Measurements from ENCODE around the gene RNF43. TPM values are rescaled to one million over a fixed set of nuclear protein-coding genes. Genes with fewer than 3 reads are reported as not detected.
"Not testable (repeated sequence)": the region's sequence is repeated elsewhere in the genome, so short reads cannot be mapped to it uniquely, and the experiment has no call there.

Gene RNF43
- total RNA-seq, 1 donor: 0.54 TPM

- no peak for DNase-seq (ENCODE audit: low read depth in 2 of 3, low spot score in 2 of 3)
Observed at GRCh38 chr17:58410714-58411407, 6.5 kb downstream of the RNF43 start.

GRCh38 chr17:58409432-58409831, 7.9 kb downstream of the RNF43 start:
- DNase-seq (ENCODE audit: low read depth in 2 of 3, low spot score in 2 of 3): no peak

- no peak for DNase-seq (ENCODE audit: low read depth in 2 of 3, low spot score in 2 of 3)
Observed at GRCh38 chr17:58403311-58403710, 14.0 kb downstream of the RNF43 start.

GRCh38 chr17:58402679-58403078, 14.7 kb downstream of the RNF43 start:
- DNase-seq (ENCODE audit: low read depth in 2 of 3, low spot score in 2 of 3): no peak

GRCh38 chr17:58402047-58402446, 15.3 kb downstream of the RNF43 start:
- DNase-seq (ENCODE audit: low read depth in 2 of 3, low spot score in 2 of 3): no peak

GRCh38 chr17:58401287-58401686, 16.0 kb downstream of the RNF43 start:
- DNase-seq (ENCODE audit: low read depth in 2 of 3, low spot score in 2 of 3): no peak

- no peak for DNase-seq (ENCODE audit: low read depth in 2 of 3, low spot score in 2 of 3)
Observed at GRCh38 chr17:58400826-58401225, 16.5 kb downstream of the RNF43 start.

- DNase-seq (ENCODE audit: low read depth in 2 of 3, low spot score in 2 of 3): no peak
Observed at GRCh38 chr17:58399974-58400373, 17.4 kb downstream of the RNF43 start.

GRCh38 chr17:58398574-58399266, 18.6 kb downstream of the RNF43 start:
- DNase-seq (ENCODE audit: low read depth in 2 of 3, low spot score in 2 of 3): no peak

GRCh38 chr17:58397421-58397820, 19.9 kb downstream of the RNF43 start:
- not testable (repeated sequence) for DNase-seq (ENCODE audit: low read depth in 2 of 3, low spot score in 2 of 3)

GRCh38 chr17:58396173-58396572, 21.2 kb downstream of the RNF43 start:
- DNase-seq (ENCODE audit: low read depth in 2 of 3, low spot score in 2 of 3): no peak

- DNase-seq (ENCODE audit: low read depth in 2 of 3, low spot score in 2 of 3): no peak
Observed at GRCh38 chr17:58394534-58395223, 22.7 kb downstream of the RNF43 start.

GRCh38 chr17:58391302-58391984, 25.9 kb downstream of the RNF43 start:
- no peak for DNase-seq (ENCODE audit: low read depth in 2 of 3, low spot score in 2 of 3)

GRCh38 chr17:58390884-58391283, 26.4 kb downstream of the RNF43 start:
- DNase-seq (ENCODE audit: low read depth in 2 of 3, low spot score in 2 of 3): no peak

GRCh38 chr17:58388302-58389190, 28.8 kb downstream of the RNF43 start:
- no peak for DNase-seq (ENCODE audit: low read depth in 2 of 3, low spot score in 2 of 3)

GRCh38 chr17:58387834-58388233, 29.5 kb downstream of the RNF43 start:
- no peak for DNase-seq (ENCODE audit: low read depth in 2 of 3, low spot score in 2 of 3)

GRCh38 chr17:58386708-58387107, 30.6 kb downstream of the RNF43 start:
- DNase-seq (ENCODE audit: low read depth in 2 of 3, low spot score in 2 of 3): no peak

- DNase-seq (ENCODE audit: low read depth in 2 of 3, low spot score in 2 of 3): no peak
Observed at GRCh38 chr17:58385359-58385899, 31.9 kb downstream of the RNF43 start.

- no peak for DNase-seq (ENCODE audit: low read depth in 2 of 3, low spot score in 2 of 3)
Observed at GRCh38 chr17:58384897-58385296, 32.4 kb downstream of the RNF43 start.

- DNase-seq (ENCODE audit: low read depth in 2 of 3, low spot score in 2 of 3): no peak
Observed at GRCh38 chr17:58383892-58384462, 33.4 kb downstream of the RNF43 start.
